NCI-H524 treated with DMSO at 0.1 percent for 48 hours (cell line): ENCODE results near the gene PCDH9.
A peak's percentile ranks its signal among the peaks of the same experiment; 100 is the strongest.

Source experiments
- DNase-seq: peaks from one replicate; lab custom pipeline; 2025; lab: John Stamatoyannopoulos, UW

Gene PCDH9

GRCh38 chr13:66840621-66841020 is 389.5 kb downstream of the PCDH9 start:
- DNase-seq: no peak

- DNase-seq: no peak
These were observed 392.9 kb downstream of the PCDH9 start for GRCh38 chr13:66837246-66837645.

DNA sequence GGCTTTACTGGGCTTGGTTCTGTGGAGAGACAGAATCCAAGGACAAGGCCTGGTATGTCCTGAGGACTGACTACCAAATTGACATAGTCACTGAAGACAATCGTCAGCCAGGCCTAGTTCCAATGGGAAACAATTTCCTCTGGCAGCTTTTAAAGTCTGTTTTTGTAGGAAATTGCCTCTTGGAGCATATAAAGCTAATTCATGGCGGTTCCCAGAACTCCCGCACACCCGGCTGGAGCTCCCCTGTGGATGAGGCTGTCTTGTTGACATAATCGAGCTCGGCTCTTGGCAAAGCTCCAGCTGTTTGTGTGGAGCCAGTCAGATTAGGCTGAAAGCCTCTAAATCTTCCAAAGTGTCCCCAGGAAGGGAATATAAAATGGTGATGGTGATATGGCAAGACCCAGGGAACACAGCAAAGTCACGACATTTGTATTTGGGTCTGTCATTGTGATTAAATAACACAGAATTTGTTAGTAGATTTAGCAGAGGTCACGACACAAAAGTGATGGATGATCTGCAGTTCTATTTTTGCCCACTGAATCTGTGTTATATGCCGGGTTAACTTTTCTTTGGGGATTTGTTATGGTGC is 395.0 kb downstream of the PCDH9 start:
- no peak for DNase-seq

GRCh38 chr13:66830940-66831716 is 399.0 kb downstream of the PCDH9 start:
- no peak for DNase-seq

DNA sequence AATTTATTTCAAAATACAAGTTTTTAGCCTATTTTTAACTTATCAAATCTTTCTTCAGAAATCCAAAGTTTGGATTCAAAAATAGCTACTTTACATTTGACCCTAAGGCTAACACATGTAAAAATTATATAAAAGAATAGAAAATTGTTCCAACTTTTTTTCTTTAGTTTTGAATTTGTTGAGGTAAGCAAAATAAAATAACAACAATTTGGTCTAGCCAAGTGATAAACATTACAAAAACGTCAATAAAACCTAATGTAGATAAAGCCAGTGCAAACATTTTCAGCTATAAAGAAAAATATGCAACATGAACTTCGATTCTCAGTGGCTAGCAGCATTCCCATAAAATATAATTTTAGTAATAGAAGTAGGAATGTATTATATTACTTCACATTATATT is 400.3 kb downstream of the PCDH9 start:
- no peak for DNase-seq

- DNase-seq: no peak
These were observed 403.7 kb downstream of the PCDH9 start for GRCh38 chr13:66826398-66826797.

GRCh38 chr13:66821551-66821950 is 408.6 kb downstream of the PCDH9 start:
- DNase-seq: no peak

DNA sequence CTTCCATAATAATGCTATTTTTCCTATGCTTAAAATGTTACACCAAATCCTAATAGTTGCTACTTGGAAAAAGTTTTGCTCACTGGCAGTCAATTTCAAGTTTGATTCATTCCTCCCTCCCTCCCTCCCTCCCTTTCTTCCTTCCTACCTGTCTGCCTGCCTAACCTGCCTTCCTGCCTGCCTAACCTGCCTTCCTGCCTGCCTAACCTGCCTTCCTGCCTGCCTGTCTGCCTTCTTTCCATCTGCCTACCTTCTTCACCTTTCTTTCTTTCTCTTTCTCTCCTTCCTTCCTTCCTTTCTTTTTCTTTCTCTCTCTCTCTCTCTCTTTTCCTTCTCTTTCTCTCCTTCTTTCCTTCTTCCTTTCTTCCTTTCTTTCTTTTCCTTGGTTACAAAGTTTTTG is 418.7 kb downstream of the PCDH9 start:
- DNase-seq: no peak

GRCh38 chr13:66809485-66809884 is 420.7 kb downstream of the PCDH9 start:
- DNase-seq: no peak

DNA sequence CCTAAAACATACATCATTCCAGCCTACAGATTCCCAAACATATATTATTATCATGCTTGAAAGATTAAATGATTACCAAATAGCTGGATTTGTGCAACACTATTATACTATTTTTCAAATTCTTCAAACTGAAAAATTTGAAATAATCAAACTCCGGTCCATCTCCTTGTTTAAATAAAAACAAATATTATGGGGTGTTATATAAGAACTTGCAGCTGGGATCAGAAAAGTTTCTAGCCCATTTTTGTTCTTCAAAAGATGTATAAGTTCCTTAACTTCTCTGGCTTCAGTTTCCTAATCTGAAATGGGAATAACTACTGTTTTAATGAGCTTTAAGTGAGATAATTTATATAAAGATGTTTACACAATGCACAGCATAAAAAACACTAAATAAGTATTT is 422.9 kb downstream of the PCDH9 start:
- DNase-seq: no peak

DNA sequence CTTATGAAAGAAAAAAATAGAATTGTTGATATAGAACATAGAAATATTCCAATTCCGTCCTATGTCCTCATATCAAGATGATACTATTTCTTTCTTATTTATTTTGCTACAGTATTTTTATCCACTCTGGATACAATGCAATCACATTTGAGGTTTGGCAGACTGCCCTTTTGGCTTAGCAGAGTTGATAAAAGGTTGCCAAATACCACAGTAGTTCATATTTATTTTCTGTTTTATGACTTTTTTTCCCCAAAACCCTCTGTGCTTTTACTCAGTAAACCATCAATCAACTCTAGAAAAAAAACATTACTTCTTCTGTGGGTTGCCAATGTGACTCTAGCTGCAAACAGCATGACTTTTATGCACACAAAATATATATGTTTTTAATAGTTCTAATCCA is 424.5 kb downstream of the PCDH9 start:
- DNase-seq: no peak

- DNase-seq: no peak
These were observed 426.2 kb downstream of the PCDH9 start for GRCh38 chr13:66803808-66804456.

GRCh38 chr13:66803013-66803807 is 426.9 kb downstream of the PCDH9 start:
- DNase-seq: no peak

DNA sequence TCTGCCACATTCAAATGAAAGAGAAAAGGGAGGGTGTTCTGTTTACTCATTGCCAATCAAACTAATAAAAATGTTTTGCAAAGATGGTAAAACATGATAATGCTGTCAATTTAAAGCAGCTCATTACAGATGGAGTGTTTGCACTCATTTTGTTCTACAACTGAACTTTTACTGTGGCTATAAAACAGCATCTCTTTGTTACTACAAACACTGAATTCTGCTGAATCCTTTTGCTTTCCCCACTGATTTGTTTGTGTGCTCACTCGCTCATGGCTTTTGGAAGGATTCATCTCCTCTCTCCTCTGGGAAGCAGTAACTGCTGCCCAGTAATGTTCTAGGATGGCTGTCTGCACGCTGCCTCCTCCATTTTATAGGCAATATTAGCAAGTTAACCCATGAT is 434.5 kb downstream of the PCDH9 start:
- DNase-seq: no peak

DNA sequence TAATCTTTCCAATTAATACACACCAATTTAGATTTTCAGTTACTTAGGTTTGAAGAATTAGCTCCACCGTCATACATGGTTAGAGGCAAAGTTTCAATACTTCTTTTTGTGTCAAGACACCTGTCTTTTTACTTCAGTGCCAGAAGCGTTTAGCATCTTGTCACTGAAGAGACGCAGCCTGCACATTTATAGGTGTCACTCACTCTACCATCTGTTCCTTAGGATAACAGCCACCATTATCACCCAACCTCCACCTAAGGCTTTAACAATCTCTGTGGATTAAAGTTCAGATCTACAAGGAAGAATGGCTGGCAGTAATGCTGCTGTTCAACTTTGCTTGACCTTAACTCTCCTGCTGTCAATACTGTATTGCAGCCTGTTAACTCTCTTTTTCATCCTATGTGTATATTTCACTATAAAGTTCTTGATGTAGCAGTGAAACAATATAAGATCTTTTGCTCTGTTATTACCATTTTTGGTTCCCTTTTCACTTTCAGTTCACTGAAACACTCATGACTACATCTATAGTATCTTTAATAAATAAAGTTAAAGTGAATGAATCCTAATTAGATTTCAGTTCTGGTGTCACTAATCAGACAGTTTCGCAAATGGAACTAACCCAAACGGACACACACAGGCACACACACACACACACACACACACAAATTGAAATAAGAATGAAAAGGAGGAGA is 435.6 kb downstream of the PCDH9 start:
- DNase-seq: peak; percentile 94

GRCh38 chr13:66790861-66791260 is 439.3 kb downstream of the PCDH9 start:
- peak; percentile 52 for DNase-seq

DNA sequence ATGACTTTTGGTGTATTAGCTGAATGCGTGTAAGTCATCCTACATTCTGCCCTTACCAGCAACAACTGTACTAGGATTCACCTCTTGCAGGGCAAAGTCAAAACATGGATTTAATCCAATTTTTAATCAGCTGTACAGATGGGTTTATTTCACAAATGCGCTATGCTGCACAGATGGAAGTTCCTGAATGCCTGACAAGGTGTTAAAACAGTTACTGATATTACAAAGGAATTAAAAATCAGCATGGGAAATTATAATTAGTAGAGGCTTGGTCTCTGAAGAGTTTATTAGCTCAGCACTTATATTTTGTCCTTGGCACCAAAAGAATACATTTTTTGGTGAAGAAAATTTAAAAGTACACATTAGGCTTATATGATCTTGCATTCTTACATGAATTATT is 448.9 kb downstream of the PCDH9 start:
- DNase-seq: peak; percentile 84

DNA sequence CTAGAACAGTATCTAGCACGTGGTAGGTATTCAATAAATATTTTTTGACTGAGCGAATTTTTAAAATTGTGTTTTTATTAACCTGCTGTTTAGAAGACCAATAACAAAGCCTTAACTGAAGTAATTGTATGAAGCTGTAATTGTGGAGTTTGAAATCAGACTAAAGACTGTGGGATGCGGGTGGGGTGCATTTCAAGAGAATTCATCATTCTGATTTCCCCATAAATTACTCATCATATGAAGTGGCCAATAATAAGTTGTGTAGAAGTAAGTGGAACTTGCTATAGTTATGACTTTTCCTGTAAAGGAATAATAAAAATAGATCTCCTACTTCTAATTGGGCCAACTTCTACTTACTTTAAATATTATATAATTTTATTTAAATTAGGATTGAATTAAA is 449.3 kb downstream of the PCDH9 start:
- DNase-seq: no peak

DNA sequence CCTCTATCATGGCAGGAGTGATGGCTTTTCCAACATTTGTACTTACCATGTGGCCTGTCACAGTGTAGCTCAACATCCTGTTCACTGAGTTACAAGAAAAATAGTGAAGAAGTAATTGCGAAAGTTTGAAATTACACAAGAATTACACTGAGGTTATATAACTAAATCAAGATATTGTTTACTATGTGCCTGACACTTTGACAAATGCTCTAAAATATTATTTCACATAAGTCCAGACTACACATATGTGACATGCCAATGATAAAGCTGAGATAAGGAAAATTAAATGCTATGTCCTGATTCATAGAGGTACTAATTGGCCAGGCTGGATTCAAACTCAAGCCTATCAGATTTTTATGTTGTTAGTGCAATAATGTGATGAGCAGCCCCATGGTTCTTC is 451.7 kb downstream of the PCDH9 start:
- no peak for DNase-seq

DNA sequence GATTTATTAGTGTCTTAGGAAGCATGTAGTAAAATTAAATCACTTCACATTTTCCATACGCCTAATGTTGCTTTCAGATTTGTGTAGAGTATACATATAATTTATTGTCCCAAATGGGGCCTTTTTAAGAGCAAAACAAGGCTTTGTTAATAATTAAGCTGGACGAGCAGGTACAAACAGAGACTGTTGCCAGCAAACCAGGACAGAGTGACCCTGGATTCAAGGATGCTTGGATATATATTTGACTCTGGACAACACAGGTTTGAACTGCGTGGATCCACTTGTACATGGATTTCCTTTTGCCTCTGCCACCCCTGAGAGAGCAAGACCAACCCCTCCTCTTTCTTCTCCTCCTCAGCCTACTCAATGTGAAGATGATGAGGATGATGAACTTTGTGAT is 454.9 kb downstream of the PCDH9 start:
- DNase-seq: no peak

GRCh38 chr13:66774046-66774445 is 456.1 kb downstream of the PCDH9 start:
- DNase-seq: no peak

- DNase-seq: no peak
These were observed 464.6 kb downstream of the PCDH9 start for GRCh38 chr13:66765559-66765958.
